DND-41 (cell line): Measurements from ENCODE around the gene MND1.

Experiments used
- ATAC-seq: fragments of 200-7000 bp; cut with Tn5 transposase; 3 replicates; pipeline ENCODE4 v1.9.1; 2021; ENCODE audit warnings: low read depth; ENCODE audit not compliant: insufficient read depth
- DNase-seq: peaks from one replicate; pipeline ENCODE4 v3.0.0-alpha.2; 2020
- H2AFZ ChIP-seq: 2 replicates; pipeline ENCODE4 v1.6.0; 2012; ENCODE audit warnings: low read depth, low read length
- H3K27ac ChIP-seq: 2 replicates; pipeline ENCODE4 v1.5.1; 2012; ENCODE audit warnings: low read length, inconsistent platforms
- H3K27me3 ChIP-seq: fragments of 200-600 bp; sonication (generic); 2 replicates; pipeline ENCODE4 v1.6.0; 2012; ENCODE audit warnings: low read length, mild to moderate bottlenecking, inconsistent platforms; ENCODE audit not compliant: insufficient read depth, poor library complexity
- H3K36me3 ChIP-seq: 2 replicates; pipeline ENCODE4 v1.5.1; 2012; ENCODE audit warnings: low read length, inconsistent platforms; ENCODE audit not compliant: insufficient read depth
- H3K4me1 ChIP-seq: 2 replicates; pipeline ENCODE4 v1.5.1; 2012; ENCODE audit warnings: mild to moderate bottlenecking, low read length; ENCODE audit not compliant: insufficient read depth
- H3K4me2 ChIP-seq: 2 replicates; pipeline ENCODE4 v1.6.0; 2012; ENCODE audit warnings: mild to moderate bottlenecking, moderate library complexity, low read length, inconsistent platforms; ENCODE audit not compliant: insufficient read depth
- H3K4me3 ChIP-seq, 2 experiments: fragments of 200-600 bp in 1 of 2; shearing (Covaris generic) in 1 of 2; 2 replicates each; pipeline ENCODE4 v1.5.1; 2012 to 2016; ENCODE audit warnings: inconsistent platforms in 2 of 2, low read length in 2 of 2, mild to moderate bottlenecking in 2 of 2, low read depth in 1 of 2, moderate library complexity in 1 of 2
- H3K79me2 ChIP-seq: 2 replicates; pipeline ENCODE4 v1.6.0; 2012; ENCODE audit warnings: low read length, inconsistent platforms; ENCODE audit not compliant: insufficient read depth
- H3K9ac ChIP-seq: 2 replicates; pipeline ENCODE4 v1.6.0; 2012; ENCODE audit warnings: low read depth, mild to moderate bottlenecking, inconsistent platforms, low read length, moderate library complexity
- H3K9me3 ChIP-seq: 2 replicates; pipeline ENCODE4 v1.5.1; 2012; ENCODE audit warnings: low read length, moderate library complexity, mild to moderate bottlenecking, inconsistent platforms; ENCODE audit not compliant: insufficient read depth, severe bottlenecking
- H4K20me1 ChIP-seq: 2 replicates; pipeline ENCODE4 v1.6.0; 2012; ENCODE audit warnings: low read length; ENCODE audit not compliant: insufficient read depth
- CTCF ChIP-seq: IDR thresholded peaks from 2 replicates; pipeline ENCODE4 v1.5.1; 2012; ENCODE audit warnings: borderline replicate concordance, low read length, moderate library complexity, mild to moderate bottlenecking; ENCODE audit not compliant: poor library complexity, severe bottlenecking; ENCODE audit errors: extremely low read depth
- EZH2 ChIP-seq: IDR thresholded peaks from 3 replicates; pipeline ENCODE4 v1.6.1; 2012; ENCODE audit warnings: borderline replicate concordance, low read depth, mild to moderate bottlenecking, moderate library complexity, low read length, inconsistent platforms; ENCODE audit not compliant: severe bottlenecking

MND1 gene

GRCh38 chr4:153427363-153428071 lies 83.0 kb downstream of the MND1 start:
- DNase-seq: no peak
- H2AFZ ChIP-seq: no peak overlapping the region

GRCh38 chr4:153428941-153429475 lies 84.5 kb downstream of the MND1 start:
- Histone ChIP-seq H3K4me3 (no peak overlapping the region), H3K4me1 (peaks cover 97% of the 10 kb centered on the region), H3K27ac (peak overlapping the region; percentile 88), H4K20me1 (no peaks in the 10 kb centered on the region), H3K4me2 (peak overlapping the region; percentile 46), H3K9me3 (no peaks in the 10 kb centered on the region), H2AFZ (peak overlapping the region; percentile 28; the same call in 1 of the 2 replicates), H3K79me2 (peaks cover 53% of the 10 kb centered on the region), H3K27me3 (no peaks in the 10 kb centered on the region), H3K36me3 (peaks cover 6% of the 10 kb centered on the region; the same call in 1 of the 2 replicates), H3K9ac (peak overlapping the region; percentile 44)
- peak; percentile 49 for ATAC-seq
- DNase-seq: peak; percentile 43
- no peak for TF ChIP-seq CTCF
- no peak for TF ChIP-seq EZH2

More at GRCh38 chr4:153427363-153428071, 83.0 kb downstream of the MND1 start:
- no peaks in the 10 kb centered on the region for H3K27me3 ChIP-seq
- peak overlapping the region; percentile 49; the same call in 1 of the 2 replicates for H3K9ac ChIP-seq
- H3K4me3 ChIP-seq: no peak overlapping the region
- no peaks in the 10 kb centered on the region for H4K20me1 ChIP-seq
- H3K27ac ChIP-seq: peak overlapping the region; percentile 88
- peaks cover 6% of the 10 kb centered on the region; the same call in 1 of the 2 replicates for H3K36me3 ChIP-seq
- H3K4me1 ChIP-seq: peaks cover 82% of the 10 kb centered on the region
- TF ChIP-seq CTCF: no peak
- no peak for TF ChIP-seq EZH2
- ATAC-seq: no peak
- peaks cover 48% of the 10 kb centered on the region for H3K79me2 ChIP-seq
- no peaks in the 10 kb centered on the region for H3K9me3 ChIP-seq
- H3K4me2 ChIP-seq: 0 out of 2 replicates have a peak overlapping the region, but pooled peaks have one; percentile 37

GRCh38 chr4:153432965-153433753 lies 88.7 kb downstream of the MND1 start:
- Histone ChIP-seq H3K79me2 (peaks cover 70% of the 10 kb centered on the region), H4K20me1 (no peaks in the 10 kb centered on the region), H2AFZ (peak overlapping the region; percentile 36), H3K27ac (peak overlapping the region; percentile 87), H3K4me1 (peaks cover 100% of the 10 kb centered on the region), H3K36me3 (peaks cover 5% of the 10 kb centered on the region; the same call in 1 of the 2 replicates), H3K4me2 (peak overlapping the region; percentile 68), H3K4me3 (peak overlapping the region; percentile 2 to 49; a peak in 3 of 4 replicates), H3K9ac (peak overlapping the region; percentile 60), H3K27me3 (no peaks in the 10 kb centered on the region), H3K9me3 (no peaks in the 10 kb centered on the region)
- TF ChIP-seq EZH2 (no peak), CTCF (peak; percentile 91)
- ATAC-seq (peak; percentile 75), DNase-seq (peak; percentile 85)
